Measurements from ENCODE around the gene GNG11. TPM values are rescaled to one million over a fixed set of nuclear protein-coding genes. Genes with fewer than 3 reads are reported as not detected.

Gene GNG11
- total RNA-seq, 1 donor from 2014 or later = 15.0 TPM

GRCh38 chr7:93890041-93890463, 31.5 kb upstream of the GNG11 start:
- intact Hi-C loops (cut with DNase I) = no loop called here

DNA sequence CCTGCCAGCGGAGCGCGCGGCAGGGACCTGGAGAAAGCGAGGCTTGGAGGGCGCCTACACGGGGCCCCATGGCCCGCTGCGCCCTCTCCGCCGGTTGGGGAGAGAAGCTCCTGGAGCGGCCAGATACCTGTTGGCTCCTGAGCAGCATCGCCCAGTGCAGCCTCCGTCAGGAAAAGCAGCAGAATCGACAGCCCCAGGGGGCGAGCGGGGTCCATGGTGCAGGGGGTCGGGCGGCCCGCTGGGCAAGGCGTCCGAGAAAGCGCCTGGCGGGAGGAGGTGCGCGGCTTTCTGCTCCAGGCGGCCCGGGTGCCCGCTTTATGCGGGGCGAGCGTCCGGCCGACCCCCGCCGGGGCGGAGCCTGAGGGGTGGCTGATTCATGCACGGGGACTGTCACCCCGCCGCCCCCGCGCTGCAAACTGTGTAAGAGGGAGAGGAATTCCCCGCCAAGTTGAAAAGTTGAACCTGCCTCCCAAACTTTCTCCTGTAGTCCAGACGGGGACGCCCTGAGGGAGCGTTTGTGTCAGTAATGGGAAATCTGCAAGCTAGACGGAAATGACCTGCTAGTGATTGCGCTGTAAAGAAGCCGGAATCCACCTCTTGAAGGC, 31.0 kb upstream of the GNG11 start, which contains the start of gene TFPI2:
Gene TFPI2 (minus strand): TSS at position 290 of the 605 bp plus-strand sequence. CDS start 75 bp downstream, at position 215.
- TF ChIP-seq CTCF (IDR thresholded peaks at IDR 0.05) = no peak
- TF ChIP-seq POLR2AphosphoS5 (IDR thresholded peaks at IDR 0.05; ENCODE audit: insufficient read depth in 1 of 2, low read depth in 1 of 2) = no peak
- TF ChIP-seq POLR2A (IDR thresholded peaks at IDR 0.05) = no peak
- no peak for DNase-seq (ENCODE audit: extremely low spot score in 2 of 2)
- no peaks in the 10 kb centered on the region for H3K36me3 ChIP-seq
- intact Hi-C loops (cut with DNase I) = no loop called here
- H3K9me3 ChIP-seq = no peaks in the 10 kb centered on the region
- no peaks in the 10 kb centered on the region for H3K27me3 ChIP-seq
- H3K27ac ChIP-seq = no peak within 1 kb of the TSS
- H3K4me1 ChIP-seq = peaks cover 11% of the 10 kb centered on the region
- H3K4me3 ChIP-seq = peak within 1 kb of the TSS; percentile 43 to 52

More at GRCh38 chr7:93890041-93890463, 31.5 kb upstream of the GNG11 start:
- Histone ChIP-seq H3K4me1 (peaks cover 11% of the 10 kb centered on the region), H3K27ac (no peak overlapping the region), H3K36me3 (no peaks in the 10 kb centered on the region), H3K4me3 (peak overlapping the region; percentile 43 to 52), H3K27me3 (no peaks in the 10 kb centered on the region), H3K9me3 (no peaks in the 10 kb centered on the region)
- TF ChIP-seq POLR2AphosphoS5 (IDR thresholded peaks at IDR 0.05; ENCODE audit: insufficient read depth in 1 of 2, low read depth in 1 of 2) = no peak
- no peak for DNase-seq (ENCODE audit: extremely low spot score in 2 of 2)

DNA sequence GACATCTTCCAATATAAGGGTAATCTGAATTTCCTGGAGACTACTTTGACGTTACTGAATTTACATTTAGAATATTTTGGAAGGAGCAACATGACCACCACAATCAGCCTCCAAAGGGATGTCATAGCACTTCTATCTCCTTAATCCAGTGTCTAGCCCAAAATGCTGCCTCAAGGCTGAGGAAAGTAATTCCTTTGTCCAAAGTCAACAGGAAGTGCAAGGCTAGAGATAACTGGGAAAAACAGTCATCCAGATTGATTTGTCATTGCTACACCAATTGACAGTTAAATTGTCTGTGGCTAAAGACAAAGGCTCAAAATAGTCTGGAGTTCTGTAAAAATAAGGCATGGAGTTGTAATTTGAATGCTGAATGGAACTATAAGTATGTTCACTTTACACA, 27.1 kb upstream of the GNG11 start:
- intact Hi-C loops (cut with DNase I) = no loop called here

DNA sequence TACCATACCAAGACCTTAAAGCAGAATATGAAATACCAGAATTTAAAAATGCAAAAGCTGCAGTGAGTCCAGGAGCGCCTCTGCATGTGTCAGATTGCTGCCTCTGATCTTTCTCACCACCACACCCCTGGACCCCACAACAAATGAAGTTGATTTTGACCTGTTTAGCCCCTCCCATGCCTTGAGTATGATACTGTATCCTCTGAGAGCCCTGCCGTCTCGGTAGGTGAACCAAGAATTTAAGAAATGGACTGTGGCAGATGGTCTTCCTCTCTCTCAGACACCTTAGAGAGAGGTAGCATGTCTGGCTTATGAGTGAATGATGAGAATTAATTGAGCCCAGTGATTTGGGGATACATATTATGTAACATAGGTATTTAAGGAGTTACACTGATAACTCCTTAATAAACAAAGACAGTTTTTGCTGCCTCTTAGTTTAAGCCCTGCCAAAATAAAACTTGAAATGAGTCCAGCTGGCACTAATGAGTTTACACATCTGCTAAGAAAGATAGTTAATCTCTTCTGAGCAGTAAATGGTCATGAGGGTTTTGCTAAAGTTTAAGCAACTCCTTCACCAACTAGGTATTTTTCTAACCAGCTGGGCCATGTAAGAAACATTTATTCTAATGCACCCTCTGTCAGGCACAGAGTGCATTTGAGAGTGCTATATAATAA, 26.4 kb upstream of the GNG11 start:
- H3K27ac ChIP-seq = no peak overlapping the region
- intact Hi-C loops (cut with DNase I) = no loop called here
- no peaks in the 10 kb centered on the region for H3K36me3 ChIP-seq
- no peaks in the 10 kb centered on the region for H3K27me3 ChIP-seq
- H3K9me3 ChIP-seq = no peaks in the 10 kb centered on the region
- DNase-seq (ENCODE audit: extremely low spot score in 2 of 2) = no peak
- TF ChIP-seq CTCF (IDR thresholded peaks at IDR 0.05) = no peak
- no peak for TF ChIP-seq POLR2A (IDR thresholded peaks at IDR 0.05)
- no peak for TF ChIP-seq POLR2AphosphoS5 (IDR thresholded peaks at IDR 0.05; ENCODE audit: insufficient read depth in 1 of 2, low read depth in 1 of 2)
- peaks cover 8% of the 10 kb centered on the region for H3K4me1 ChIP-seq
- H3K4me3 ChIP-seq = no peak overlapping the region

More for the DNA sequence above, 27.1 kb upstream of the GNG11 start:
- peaks cover 11% of the 10 kb centered on the region for H3K4me1 ChIP-seq
- H3K9me3 ChIP-seq = no peaks in the 10 kb centered on the region
- TF ChIP-seq CTCF (IDR thresholded peaks at IDR 0.05) (no peak), POLR2A (IDR thresholded peaks at IDR 0.05) (no peak), POLR2AphosphoS5 (IDR thresholded peaks at IDR 0.05; ENCODE audit: insufficient read depth in 1 of 2, low read depth in 1 of 2) (no peak)
- no peak for DNase-seq (ENCODE audit: extremely low spot score in 2 of 2)
- H3K4me3 ChIP-seq = no peak overlapping the region
- no peaks in the 10 kb centered on the region for H3K27me3 ChIP-seq
- no peaks in the 10 kb centered on the region for H3K36me3 ChIP-seq
- H3K27ac ChIP-seq = no peak overlapping the region

- no peaks in the 10 kb centered on the region for H3K36me3 ChIP-seq
- no peak for DNase-seq (ENCODE audit: extremely low spot score in 2 of 2)
- intact Hi-C loops (cut with DNase I) = no loop called here
- H3K27me3 ChIP-seq = no peaks in the 10 kb centered on the region
- H3K9me3 ChIP-seq = no peaks in the 10 kb centered on the region
- H3K27ac ChIP-seq = no peak overlapping the region
- H3K4me1 ChIP-seq = no peaks in the 10 kb centered on the region
- no peak overlapping the region for H3K4me3 ChIP-seq
- TF ChIP-seq CTCF (IDR thresholded peaks at IDR 0.05) = no peak
- TF ChIP-seq POLR2AphosphoS5 (IDR thresholded peaks at IDR 0.05; ENCODE audit: insufficient read depth in 1 of 2, low read depth in 1 of 2) = no peak
- TF ChIP-seq POLR2A (IDR thresholded peaks at IDR 0.05) = no peak
These were observed 25.5 kb upstream of the GNG11 start for GRCh38 chr7:93895859-93896600.
